NT2/D1 (cell line): ENCODE data around the gene FBLN2.

ENCODE experiments used
- SUZ12 ChIP-seq: IDR thresholded peaks from 2 replicates; pipeline ENCODE4 v1.6.1; 2011; ENCODE audit not compliant: insufficient read length, insufficient read depth; ENCODE audit errors: extremely low read depth
- ZNF274 ChIP-seq: IDR thresholded peaks from 2 replicates; pipeline ENCODE4 v1.6.1; 2011; ENCODE audit warnings: mild to moderate bottlenecking, low read depth, low read length

- TF ChIP-seq ZNF274 = no peak
- TF ChIP-seq SUZ12 = no peak
These were observed 41.7 kb upstream of the FBLN2 start for GRCh38 chr3:13507247-13507569.
